NB4 (cell line): Measurements from ENCODE around the gene ZFAND5.

Source experiments
- CTCF ChIP-seq: IDR thresholded peaks from one replicate; pipeline ENCODE4 v1.5.1; 2012; ENCODE audit warnings: low read depth, low read length
- POLR2A ChIP-seq: IDR thresholded peaks from 2 replicates; pipeline ENCODE4 v1.6.1; 2011; ENCODE audit warnings: mild to moderate bottlenecking; ENCODE audit not compliant: insufficient read length; ENCODE audit errors: extremely low read depth

- TF ChIP-seq CTCF (no peak), POLR2A (no peak)
Measured at GRCh38 chr9:72377041-72377440, 12.0 kb upstream of the ZFAND5 start.
